ENCODE data around the gene TNXB.

Gene TNXB

GRCh38 chr6:32073101-32073500, 36.0 kb downstream of the TNXB start:
- no CpG with 5 or more reads among the region's 3 CpGs for WGBS (ENCODE audit: extremely low coverage, insufficient coverage, insufficient read length)

GRCh38 chr6:32070814-32071543, 38.2 kb downstream of the TNXB start:
- Histone ChIP-seq H3K79me2 (ENCODE audit: control insufficient read depth, insufficient read depth, low read length, poor library complexity) (no peaks in the 10 kb centered on the region), H4K91ac (ENCODE audit: low read depth, low read length) (no peak overlapping the region), H3K4me1 (ENCODE audit: control insufficient read depth in 1 of 2, insufficient read depth in 2 of 2, low read length in 2 of 2) (peaks cover 8 to 12% of the 10 kb centered on the region in 2 experiments), H2BK12ac (ENCODE audit: low read length) (no peak overlapping the region), H3K18ac (ENCODE audit: low read length) (no peak overlapping the region), H3K4ac (ENCODE audit: low read depth, low read length) (no peak overlapping the region), H3K27me3 (ENCODE audit: insufficient read depth, low read length) (no peaks in the 10 kb centered on the region), H3K36me3 (ENCODE audit: control insufficient read depth in 1 of 2, insufficient read depth in 2 of 2, low read length in 2 of 2) (no peaks in the 10 kb centered on the region), H3K4me2 (ENCODE audit: low read length) (no peak overlapping the region), H2AFZ (ENCODE audit: insufficient read depth, low read length, poor library complexity) (no peak overlapping the region), H3K9me3 (ENCODE audit: insufficient read depth, low read depth, low read length) (no peaks in the 10 kb centered on the region), H3K9ac (ENCODE audit: low read length) (no peak overlapping the region), H3K14ac (ENCODE audit: low read length) (no peak overlapping the region), H3K4me3 (ENCODE audit: low read depth, low read length) (no peak overlapping the region), H2BK120ac (ENCODE audit: insufficient read depth, low read length, poor library complexity) (no peak overlapping the region), H3K79me1 (ENCODE audit: low read length) (no peaks in the 10 kb centered on the region), H3K23ac (ENCODE audit: low read length) (no peak overlapping the region), H2BK5ac (ENCODE audit: low read depth, low read length, poor library complexity) (no peak overlapping the region), H3K27ac (ENCODE audit: low read depth, low read length) (no peak overlapping the region), H2AK5ac (ENCODE audit: low read length) (no peak overlapping the region), H4K8ac (ENCODE audit: low read depth, low read length) (no peak overlapping the region), H4K12ac (ENCODE audit: low read depth, low read length) (no peak overlapping the region)
- WGBS (ENCODE audit: extremely low coverage, insufficient coverage, insufficient read length) = no CpG with 5 or more reads among the region's 16 CpGs
- no peak for DNase-seq

More at GRCh38 chr6:32073101-32073500, 36.0 kb downstream of the TNXB start:
- Histone ChIP-seq H2BK120ac (ENCODE audit: insufficient read depth, low read length, poor library complexity) (no peak overlapping the region), H3K9ac (ENCODE audit: low read length) (no peak overlapping the region), H3K18ac (ENCODE audit: low read length) (no peak overlapping the region), H2AFZ (ENCODE audit: insufficient read depth, low read length, poor library complexity) (no peak overlapping the region), H3K4ac (ENCODE audit: low read depth, low read length) (no peak overlapping the region), H3K27me3 (ENCODE audit: insufficient read depth, low read length) (no peaks in the 10 kb centered on the region), H3K36me3 (ENCODE audit: control insufficient read depth in 1 of 2, insufficient read depth in 2 of 2, low read length in 2 of 2) (no peaks in the 10 kb centered on the region), H3K4me2 (ENCODE audit: low read length) (no peak overlapping the region), H2AK5ac (ENCODE audit: low read length) (no peak overlapping the region), H3K27ac (ENCODE audit: low read depth, low read length) (no peak overlapping the region), H3K4me1 (ENCODE audit: control insufficient read depth in 1 of 2, insufficient read depth in 2 of 2, low read length in 2 of 2) (peaks cover 14 to 15% of the 10 kb centered on the region in 2 experiments), H2BK12ac (ENCODE audit: low read length) (no peak overlapping the region), H3K14ac (ENCODE audit: low read length) (no peak overlapping the region), H4K12ac (ENCODE audit: low read depth, low read length) (no peak overlapping the region), H3K9me3 (ENCODE audit: insufficient read depth, low read depth, low read length) (no peaks in the 10 kb centered on the region), H3K23ac (ENCODE audit: low read length) (no peak overlapping the region), H3K79me1 (ENCODE audit: low read length) (no peaks in the 10 kb centered on the region), H3K4me3 (ENCODE audit: low read depth, low read length) (no peak overlapping the region), H3K79me2 (ENCODE audit: control insufficient read depth, insufficient read depth, low read length, poor library complexity) (no peaks in the 10 kb centered on the region), H4K8ac (ENCODE audit: low read depth, low read length) (no peak overlapping the region), H4K91ac (ENCODE audit: low read depth, low read length) (no peak overlapping the region), H2BK5ac (ENCODE audit: low read depth, low read length, poor library complexity) (no peak overlapping the region)
- no peak for DNase-seq

GRCh38 chr6:32069878-32070515, 39.1 kb downstream of the TNXB start:
- H4K91ac ChIP-seq (ENCODE audit: low read depth, low read length) = no peak overlapping the region
- no peak overlapping the region for H2AFZ ChIP-seq (ENCODE audit: insufficient read depth, low read length, poor library complexity)
- H3K18ac ChIP-seq (ENCODE audit: low read length) = no peak overlapping the region
- no peak overlapping the region for H2BK120ac ChIP-seq (ENCODE audit: insufficient read depth, low read length, poor library complexity)
- H3K27me3 ChIP-seq (ENCODE audit: insufficient read depth, low read length) = no peaks in the 10 kb centered on the region
- H3K4me1 ChIP-seq (ENCODE audit: control insufficient read depth in 1 of 2, insufficient read depth in 2 of 2, low read length in 2 of 2) = peaks cover 0 to 2% of the 10 kb centered on the region in 2 experiments
- no peak overlapping the region for H3K14ac ChIP-seq (ENCODE audit: low read length)
- H2BK12ac ChIP-seq (ENCODE audit: low read length) = no peak overlapping the region
- H3K79me2 ChIP-seq (ENCODE audit: control insufficient read depth, insufficient read depth, low read length, poor library complexity) = no peaks in the 10 kb centered on the region
- H3K27ac ChIP-seq (ENCODE audit: low read depth, low read length) = no peak overlapping the region
- H3K4ac ChIP-seq (ENCODE audit: low read depth, low read length) = no peak overlapping the region
- no peaks in the 10 kb centered on the region for H3K9me3 ChIP-seq (ENCODE audit: insufficient read depth, low read depth, low read length)
- H3K9ac ChIP-seq (ENCODE audit: low read length) = no peak overlapping the region
- DNase-seq = no peak
- no CpG with 5 or more reads among the region's 24 CpGs for WGBS (ENCODE audit: extremely low coverage, insufficient coverage, insufficient read length)
- H3K23ac ChIP-seq (ENCODE audit: low read length) = no peak overlapping the region
- H3K4me2 ChIP-seq (ENCODE audit: low read length) = no peak overlapping the region
- no peak overlapping the region for H4K12ac ChIP-seq (ENCODE audit: low read depth, low read length)
- no peak overlapping the region for H4K8ac ChIP-seq (ENCODE audit: low read depth, low read length)
- no peak overlapping the region for H2BK5ac ChIP-seq (ENCODE audit: low read depth, low read length, poor library complexity)
- no peak overlapping the region for H2AK5ac ChIP-seq (ENCODE audit: low read length)
- H3K79me1 ChIP-seq (ENCODE audit: low read length) = no peaks in the 10 kb centered on the region
- H3K4me3 ChIP-seq (ENCODE audit: low read depth, low read length) = no peak overlapping the region
- H3K36me3 ChIP-seq (ENCODE audit: control insufficient read depth in 1 of 2, insufficient read depth in 2 of 2, low read length in 2 of 2) = no peaks in the 10 kb centered on the region

- Histone ChIP-seq H4K91ac (ENCODE audit: low read depth, low read length) (no peak overlapping the region), H3K4me3 (ENCODE audit: low read depth, low read length) (no peak overlapping the region), H3K4me2 (ENCODE audit: low read length) (no peak overlapping the region), H4K8ac (ENCODE audit: low read depth, low read length) (no peak overlapping the region), H2BK12ac (ENCODE audit: low read length) (no peak overlapping the region), H3K9me3 (ENCODE audit: insufficient read depth, low read depth, low read length) (no peaks in the 10 kb centered on the region), H3K9ac (ENCODE audit: low read length) (no peak overlapping the region), H2AK5ac (ENCODE audit: low read length) (no peak overlapping the region), H3K79me2 (ENCODE audit: control insufficient read depth, insufficient read depth, low read length, poor library complexity) (no peaks in the 10 kb centered on the region), H3K36me3 (ENCODE audit: control insufficient read depth in 1 of 2, insufficient read depth in 2 of 2, low read length in 2 of 2) (no peaks in the 10 kb centered on the region), H3K4me1 (ENCODE audit: control insufficient read depth in 1 of 2, insufficient read depth in 2 of 2, low read length in 2 of 2) (no peaks in the 10 kb centered on the region), H2BK120ac (ENCODE audit: insufficient read depth, low read length, poor library complexity) (no peak overlapping the region), H3K23ac (ENCODE audit: low read length) (no peak overlapping the region), H3K18ac (ENCODE audit: low read length) (no peak overlapping the region), H3K79me1 (ENCODE audit: low read length) (no peaks in the 10 kb centered on the region), H3K27me3 (ENCODE audit: insufficient read depth, low read length) (no peaks in the 10 kb centered on the region), H3K4ac (ENCODE audit: low read depth, low read length) (no peak overlapping the region), H3K27ac (ENCODE audit: low read depth, low read length) (no peak overlapping the region), H3K14ac (ENCODE audit: low read length) (no peak overlapping the region), H2AFZ (ENCODE audit: insufficient read depth, low read length, poor library complexity) (no peak overlapping the region), H2BK5ac (ENCODE audit: low read depth, low read length, poor library complexity) (no peak overlapping the region), H4K12ac (ENCODE audit: low read depth, low read length) (no peak overlapping the region)
- DNase-seq = no peak
- WGBS (ENCODE audit: extremely low coverage, insufficient coverage, insufficient read length) = no CpG with 5 or more reads among the region's 17 CpGs
Observed at GRCh38 chr6:32069460-32069859, 39.7 kb downstream of the TNXB start.
